MM.1S (cell line): ENCODE data around the gene GRP.

Experiments used
- CTCF ChIP-seq: fragments of 300-600 bp; sonication (generic); IDR thresholded peaks from 2 replicates; pipeline ENCODE4 v1.5.1; 2016; ENCODE audit warnings: antibody characterized with exemption, low read length, mixed read lengths
- EZH2 ChIP-seq: fragments of 300-600 bp; sonication (generic); optimal IDR thresholded peaks from 2 replicates; pipeline ENCODE3; 2017; ENCODE audit warnings: low read depth, mild to moderate bottlenecking, antibody characterized with exemption, low read length, mixed read lengths
- EZH2phosphoT487 ChIP-seq: fragments of 300-600 bp; sonication (generic); IDR thresholded peaks from 2 replicates; pipeline ENCODE4 v1.6.1; 2018; ENCODE audit warnings: antibody characterized with exemption, low read length

DNA sequence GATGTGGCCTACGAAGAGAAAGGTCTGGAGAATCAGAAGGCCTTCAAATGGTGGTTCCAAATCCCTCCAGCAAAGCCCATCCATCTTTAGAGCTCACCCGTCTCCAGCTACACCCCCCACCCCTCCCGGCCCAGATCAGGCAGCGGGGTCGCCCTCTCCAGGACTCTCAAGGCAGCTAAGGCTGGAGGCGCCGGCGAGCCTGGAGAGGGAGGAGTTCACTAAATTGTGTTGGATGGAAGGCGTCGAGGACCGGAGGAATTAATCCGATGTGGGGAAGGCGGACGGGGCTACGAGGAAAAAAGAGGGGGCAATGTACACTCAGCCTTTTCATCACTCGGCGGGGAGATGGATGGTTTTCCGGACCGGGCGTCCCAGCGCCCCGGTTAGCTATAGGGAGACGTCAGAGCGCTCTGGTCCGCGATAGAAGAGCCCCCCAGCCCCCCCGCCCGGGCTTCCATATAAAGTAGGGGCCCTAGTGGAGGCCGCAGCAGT is at the start of gene GRP:
- no peak for TF ChIP-seq CTCF
- TF ChIP-seq EZH2phosphoT487, result no peak
- no peak for TF ChIP-seq EZH2
